Lung (tissue), 12 donors: ENCODE measurements around the gene ANAPC5. TPM values are rescaled to one million over a fixed set of nuclear protein-coding genes. Genes with fewer than 3 reads are reported as not detected.

Experiments
- ATAC-seq: fragments of 200-7000 bp; cut with Tn5 transposase; one replicate; pipeline ENCODE4 v1.9.1; 2020; ENCODE audit warnings: moderate number of reproducible peaks; ENCODE audit not compliant: insufficient read depth, low FRiP score
- DNase-seq, 3 donors: peaks; one replicate each; pipeline ENCODE4 v3.0.0-alpha.2; 2013 to 2017
- H3K27ac ChIP-seq, 2 donors: one replicate each; pipeline ENCODE4 v1.5.1; 2013; ENCODE audit warnings: mild to moderate bottlenecking in 2 of 2, moderate library complexity in 2 of 2, control low read depth in 1 of 2, inconsistent platforms in 1 of 2, low read depth in 1 of 2, low read length in 1 of 2
- H3K27me3 ChIP-seq, 3 donors: one replicate each; pipeline ENCODE4 v1.5.1; 2013; ENCODE audit warnings: low read length in 2 of 3; ENCODE audit not compliant: control insufficient read depth in 3 of 3, insufficient read depth in 3 of 3
- H3K36me3 ChIP-seq, 4 donors: one replicate each; pipeline ENCODE4 v1.5.1; 2013; ENCODE audit warnings: low read length in 4 of 4, mild to moderate bottlenecking in 1 of 4, moderate library complexity in 1 of 4; ENCODE audit not compliant: control insufficient read depth in 4 of 4, insufficient read depth in 4 of 4
- H3K4me1 ChIP-seq, 5 donors: one replicate each; pipeline ENCODE4 v1.5.1; 2013; ENCODE audit warnings: low read length in 5 of 5, mild to moderate bottlenecking in 2 of 5, moderate library complexity in 1 of 5; ENCODE audit not compliant: control insufficient read depth in 5 of 5, insufficient read depth in 5 of 5
- H3K4me3 ChIP-seq: one replicate; pipeline ENCODE4 v1.5.1; 2013; ENCODE audit warnings: mild to moderate bottlenecking, control low read depth, moderate library complexity
- H3K9ac ChIP-seq, 2 donors: one replicate each; pipeline ENCODE4 v1.5.1; 2013; ENCODE audit warnings: low read length in 2 of 2, control low read depth in 1 of 2; ENCODE audit not compliant: insufficient read depth in 1 of 2
- H3K9me3 ChIP-seq, 4 donors: one replicate each; pipeline ENCODE4 v1.5.1; 2013; ENCODE audit warnings: low read length in 3 of 4, mild to moderate bottlenecking in 1 of 4, moderate library complexity in 1 of 4; ENCODE audit not compliant: control insufficient read depth in 4 of 4, insufficient read depth in 3 of 4
- WGBS, 2 donors: extraction: QIAGEN DNeasy Blood & Tissue Kit; methylation state at CpG; one replicate each; pipeline ENCODE4 v1.1.7; 2013; 5-methylcytosine and 5-hydroxymethylcytosine counted together
- polyA plus RNA-seq, 2 donors: library from polyadenylated mRNA; stranded (reverse); fragments of 200-250 nt; gene quantifications; one replicate each; pipeline ENCODE4 v1.2.1, GENCODE V29; 2013
- total RNA-seq, 2 donors: library from RNA; depleted of rRNA in 1 of 2; stranded (reverse); fragments of >200 nt in 1 of 2; gene quantifications; one replicate each; pipeline ENCODE4 v1.2.1, GENCODE V29; 2014 to 2021
- TF ChIP-seq, protein P1 (sequence below): IDR thresholded peaks from 2 replicates; pipeline ENCODE4 v1.5.1; 2012; ENCODE audit warnings: mild to moderate bottlenecking; ENCODE audit errors: control extremely low read depth, extremely low read depth
- donor health status: control.
- donor health status: control.
- donor health status: Bipolar disorder and iron deficiency.
- donor health status: healthy.
- donor health status: DM: yes; HTN: yes; CAD: no.

ANAPC5 gene
- total and polyA plus RNA-seq, 4 donors: 80.9 to 164 (median 89.3) TPM

- no peak for DNase-seq
- ATAC-seq: no peak
Observed at GRCh38 chr12:121264951-121265515, 87.2 kb downstream of the ANAPC5 start.

GRCh38 chr12:121264135-121264534, 88.1 kb downstream of the ANAPC5 start:
- DNase-seq: no peak
- H3K27ac ChIP-seq: no peak overlapping the region
- TF ChIP-seq, protein P1, sequence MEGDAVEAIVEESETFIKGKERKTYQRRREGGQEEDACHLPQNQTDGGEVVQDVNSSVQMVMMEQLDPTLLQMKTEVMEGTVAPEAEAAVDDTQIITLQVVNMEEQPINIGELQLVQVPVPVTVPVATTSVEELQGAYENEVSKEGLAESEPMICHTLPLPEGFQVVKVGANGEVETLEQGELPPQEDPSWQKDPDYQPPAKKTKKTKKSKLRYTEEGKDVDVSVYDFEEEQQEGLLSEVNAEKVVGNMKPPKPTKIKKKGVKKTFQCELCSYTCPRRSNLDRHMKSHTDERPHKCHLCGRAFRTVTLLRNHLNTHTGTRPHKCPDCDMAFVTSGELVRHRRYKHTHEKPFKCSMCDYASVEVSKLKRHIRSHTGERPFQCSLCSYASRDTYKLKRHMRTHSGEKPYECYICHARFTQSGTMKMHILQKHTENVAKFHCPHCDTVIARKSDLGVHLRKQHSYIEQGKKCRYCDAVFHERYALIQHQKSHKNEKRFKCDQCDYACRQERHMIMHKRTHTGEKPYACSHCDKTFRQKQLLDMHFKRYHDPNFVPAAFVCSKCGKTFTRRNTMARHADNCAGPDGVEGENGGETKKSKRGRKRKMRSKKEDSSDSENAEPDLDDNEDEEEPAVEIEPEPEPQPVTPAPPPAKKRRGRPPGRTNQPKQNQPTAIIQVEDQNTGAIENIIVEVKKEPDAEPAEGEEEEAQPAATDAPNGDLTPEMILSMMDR: no peak
- WGBS, 2 donors: 90 to 94% methylated on average over 8 of the region's 8 CpGs
- peaks cover 11 to 48% (median 22%) of the 10 kb centered on the region in 4 donors for H3K36me3 ChIP-seq
- no peak overlapping the region for H3K4me3 ChIP-seq
- no peaks in the 10 kb centered on the region for H3K4me1 ChIP-seq
- ATAC-seq: no peak
- H3K9me3 ChIP-seq: no peaks in the 10 kb centered on the region
- no peaks in the 10 kb centered on the region for H3K27me3 ChIP-seq
- H3K9ac ChIP-seq: no peak overlapping the region

More at GRCh38 chr12:121264951-121265515, 87.2 kb downstream of the ANAPC5 start:
- Histone ChIP-seq H3K9ac (no peak overlapping the region), H3K4me1 (no peaks in the 10 kb centered on the region), H3K4me3 (no peak overlapping the region), H3K36me3 (peaks cover 12 to 49% (median 22%) of the 10 kb centered on the region in 4 donors), H3K27me3 (no peaks in the 10 kb centered on the region), H3K27ac (no peak overlapping the region), H3K9me3 (no peaks in the 10 kb centered on the region)
- TF ChIP-seq, protein P1: no peak
- 89 to 90% methylated on average over 10 of the region's 10 CpGs for WGBS, 2 donors

DNA sequence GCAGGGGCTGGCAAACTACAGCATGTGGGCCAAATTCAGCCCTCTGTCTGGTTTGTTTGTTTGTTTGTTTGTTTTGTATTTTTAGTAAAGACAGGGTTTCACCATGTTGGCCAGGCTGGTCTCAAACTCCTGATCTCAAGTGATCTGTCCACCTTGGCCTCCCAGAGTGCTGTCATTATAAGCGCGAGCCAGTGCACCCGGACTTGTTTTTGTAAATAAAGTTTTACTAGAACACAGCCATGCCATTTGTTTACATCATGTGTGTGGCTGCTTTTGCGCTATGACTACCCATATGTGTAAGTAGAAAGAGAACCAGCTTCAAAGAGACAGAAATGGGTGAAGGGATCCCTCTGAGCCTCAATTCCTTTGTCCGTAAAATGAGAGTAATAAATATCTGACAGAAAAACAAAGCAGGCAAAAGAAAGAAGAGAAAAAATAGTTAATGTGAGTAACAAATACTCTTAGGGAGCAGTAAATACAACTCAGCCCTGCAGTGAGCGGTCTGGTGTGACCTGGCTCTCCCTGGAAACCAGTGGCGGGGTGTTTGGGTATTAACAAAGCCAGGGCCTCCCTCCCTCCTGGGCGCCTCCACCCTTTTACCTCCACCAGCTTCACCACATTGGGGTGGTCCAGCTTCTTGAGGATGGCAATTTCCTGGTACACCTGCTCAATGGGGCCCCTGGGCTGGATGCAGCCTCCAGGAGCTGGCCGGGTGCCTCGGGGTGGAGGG, 88.8 kb downstream of the ANAPC5 start:
- H3K9ac ChIP-seq: no peak overlapping the region
- peaks cover 7 to 43% (median 20%) of the 10 kb centered on the region in 4 donors for H3K36me3 ChIP-seq
- no peak overlapping the region for H3K4me3 ChIP-seq
- no peak for ATAC-seq
- TF ChIP-seq, protein P1: no peak
- 95% methylated on average over 10 of the region's 10 CpGs for WGBS, 2 donors
- H3K9me3 ChIP-seq: no peaks in the 10 kb centered on the region
- no peaks in the 10 kb centered on the region for H3K4me1 ChIP-seq
- no peak overlapping the region for H3K27ac ChIP-seq
- no peak for DNase-seq
- H3K27me3 ChIP-seq: no peaks in the 10 kb centered on the region
